Endothelial cell of umbilical vein (primary cell): ENCODE results near the gene ABT1.

Source experiments
- EZH2 ChIP-seq: IDR thresholded peaks from 2 replicates; pipeline ENCODE4 v1.6.1; 2012; ENCODE audit warnings: borderline replicate concordance, low read depth, mild to moderate bottlenecking, moderate library complexity, low read length, inconsistent platforms; ENCODE audit not compliant: severe bottlenecking
- POLR2A ChIP-seq: IDR thresholded peaks from 2 replicates; pipeline ENCODE4 v1.6.1; 2012; ENCODE audit warnings: low read depth, mild to moderate bottlenecking, control low read depth, low read length
- TF ChIP-seq, protein P1 (sequence below), 2 donors: IDR thresholded peaks; 1 replicate in 1 of 2; 2 replicates in 1 of 2; pipeline ENCODE4 v1.5.1; 2011; ENCODE audit warnings: low read length in 2 of 2, mild to moderate bottlenecking in 2 of 2, moderate library complexity in 2 of 2, control low read depth in 1 of 2, inconsistent platforms in 1 of 2, low read depth in 1 of 2; ENCODE audit not compliant: insufficient read depth in 1 of 2; ENCODE audit errors: extremely low read depth in 1 of 2

DNA sequence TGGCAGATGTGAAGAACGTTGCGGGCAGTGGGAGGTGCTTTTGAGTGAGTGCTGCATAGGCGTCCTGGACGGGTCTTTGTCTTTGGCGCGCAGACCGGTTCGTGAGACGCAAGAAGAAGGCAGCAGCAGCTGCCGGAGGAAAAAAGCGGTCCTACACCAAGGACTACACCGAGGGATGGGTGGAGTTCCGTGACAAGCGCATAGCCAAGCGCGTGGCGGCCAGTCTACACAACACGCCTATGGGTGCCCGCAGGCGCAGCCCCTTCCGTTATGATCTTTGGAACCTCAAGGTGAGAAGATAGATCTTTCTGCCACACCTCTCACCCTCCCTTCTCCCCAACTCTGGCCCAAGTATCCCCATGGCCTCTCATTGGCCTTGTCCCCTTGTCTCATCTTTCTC, 1.1 kb downstream of the ABT1 start:
- no peak for TF ChIP-seq EZH2
- TF ChIP-seq, protein P1, sequence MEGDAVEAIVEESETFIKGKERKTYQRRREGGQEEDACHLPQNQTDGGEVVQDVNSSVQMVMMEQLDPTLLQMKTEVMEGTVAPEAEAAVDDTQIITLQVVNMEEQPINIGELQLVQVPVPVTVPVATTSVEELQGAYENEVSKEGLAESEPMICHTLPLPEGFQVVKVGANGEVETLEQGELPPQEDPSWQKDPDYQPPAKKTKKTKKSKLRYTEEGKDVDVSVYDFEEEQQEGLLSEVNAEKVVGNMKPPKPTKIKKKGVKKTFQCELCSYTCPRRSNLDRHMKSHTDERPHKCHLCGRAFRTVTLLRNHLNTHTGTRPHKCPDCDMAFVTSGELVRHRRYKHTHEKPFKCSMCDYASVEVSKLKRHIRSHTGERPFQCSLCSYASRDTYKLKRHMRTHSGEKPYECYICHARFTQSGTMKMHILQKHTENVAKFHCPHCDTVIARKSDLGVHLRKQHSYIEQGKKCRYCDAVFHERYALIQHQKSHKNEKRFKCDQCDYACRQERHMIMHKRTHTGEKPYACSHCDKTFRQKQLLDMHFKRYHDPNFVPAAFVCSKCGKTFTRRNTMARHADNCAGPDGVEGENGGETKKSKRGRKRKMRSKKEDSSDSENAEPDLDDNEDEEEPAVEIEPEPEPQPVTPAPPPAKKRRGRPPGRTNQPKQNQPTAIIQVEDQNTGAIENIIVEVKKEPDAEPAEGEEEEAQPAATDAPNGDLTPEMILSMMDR (IDR thresholded peaks at IDR 0.05; ENCODE audit: extremely low read depth in 1 of 2, insufficient read depth in 1 of 2, low read depth in 1 of 2, low read length in 2 of 2): no peak
- TF ChIP-seq POLR2A: no peak
